ENCODE measurements around the gene SF3B5. TPM values are rescaled to one million over a fixed set of nuclear protein-coding genes. Genes with fewer than 3 reads are reported as not detected.
A peak's percentile ranks its signal among the peaks of the same experiment; 100 is the strongest.

SF3B5 gene
- total and polyA plus RNA-seq, 9 of the 15 experiments (the other 6 are each of a cell fraction or from before 2014, with no cell fraction given) = 238 to 1,211 (median 407) TPM

- no peak for TF ChIP-seq AFF1 (IDR thresholded peaks at IDR 0.05; ENCODE audit: low read depth in 1 of 2, partially characterized antibody in 2 of 2)
- TF ChIP-seq PYGO2 (tag; IDR thresholded peaks at IDR 0.05) = no peak
- peak; percentile 87 for TF ChIP-seq CTCFL (IDR thresholded peaks at IDR 0.05; ENCODE audit: borderline replicate concordance, insufficient read depth, low read depth, low read length, poor library complexity, severe bottlenecking)
- no peak for TF ChIP-seq BRF1 (IDR thresholded peaks at IDR 0.05; ENCODE audit: borderline replicate concordance, extremely low read depth, insufficient read length)
- TF ChIP-seq GTF2E2 (tag; IDR thresholded peaks at IDR 0.05) = no peak
- TF ChIP-seq ZC3H4 (CRISPR knock-in tag; IDR thresholded peaks at IDR 0.05; ENCODE audit: borderline replicate concordance) = no peak
- TF ChIP-seq RHOXF2B (CRISPR knock-in tag; conservative IDR thresholded peaks at IDR 0.05) = no peak
- no peak for TF ChIP-seq SRSF9 (IDR thresholded peaks at IDR 0.05; ENCODE audit: borderline replicate concordance, low read depth, low read length)
- no peak for TF ChIP-seq ZNF407 (IDR thresholded peaks at IDR 0.05; ENCODE audit: low read depth)
- peak in 2 of 3 experiments; percentile 81 to 89 for TF ChIP-seq YY1 (IDR thresholded peaks at IDR 0.05; ENCODE audit: borderline replicate concordance in 1 of 3, control insufficient read depth in 1 of 3, extremely low read depth in 1 of 3, insufficient read depth in 3 of 3, insufficient read length in 1 of 3, insufficient replicate concordance in 2 of 3, low read depth in 1 of 3, low read length in 2 of 3)
Observed at GRCh38 chr6:144063744-144064401, 31.5 kb downstream of the SF3B5 start (continued).
